Effector memory CD8-positive, alpha-beta T cell (primary cell): ENCODE results near the gene LRCH2.

Experiments
- ATAC-seq: fragments of 150-1000 bp; cut with Tn5 transposase; replicated peaks from 2 replicates; pipeline ENCODE4 v1.10.0; 2021; ENCODE audit warnings: mild to moderate bottlenecking, moderate library complexity
- DNase-seq, 3 experiments: peaks; one replicate each; pipeline ENCODE4 v3.0.0; 2021
- H3K27ac Mint-ChIP-seq, 2 donors: one replicate each; pipeline ENCODE4 v1.8.0; 2022; ENCODE audit warnings: mild to moderate bottlenecking in 2 of 2, mixed read lengths in 2 of 2, moderate library complexity in 2 of 2
- H3K27me3 Mint-ChIP-seq, 2 donors: one replicate each; pipeline ENCODE4 v1.8.0; 2022; ENCODE audit warnings: mixed read lengths in 2 of 2
- H3K36me3 Mint-ChIP-seq: one replicate; pipeline ENCODE4 v1.8.0; 2022; ENCODE audit warnings: mild to moderate bottlenecking, moderate library complexity, mixed read lengths; ENCODE audit not compliant: insufficient read depth
- H3K4me1 Mint-ChIP-seq, 2 donors: one replicate each; pipeline ENCODE4 v1.8.0; 2022; ENCODE audit warnings: low read depth in 2 of 2, mixed read lengths in 2 of 2
- H3K4me3 Mint-ChIP-seq, 2 donors: one replicate each; pipeline ENCODE4 v1.8.0; 2022; ENCODE audit warnings: mild to moderate bottlenecking in 2 of 2, mixed read lengths in 2 of 2, moderate library complexity in 2 of 2
- H3K9me3 Mint-ChIP-seq, 2 donors: one replicate each; pipeline ENCODE4 v1.8.0; 2022; ENCODE audit warnings: mixed read lengths in 2 of 2
- total RNA-seq, 9 experiments: gene quantifications; one replicate each; lab custom pipeline; 2026; lab: John Stamatoyannopoulos, UW

LRCH2 gene, protein sequence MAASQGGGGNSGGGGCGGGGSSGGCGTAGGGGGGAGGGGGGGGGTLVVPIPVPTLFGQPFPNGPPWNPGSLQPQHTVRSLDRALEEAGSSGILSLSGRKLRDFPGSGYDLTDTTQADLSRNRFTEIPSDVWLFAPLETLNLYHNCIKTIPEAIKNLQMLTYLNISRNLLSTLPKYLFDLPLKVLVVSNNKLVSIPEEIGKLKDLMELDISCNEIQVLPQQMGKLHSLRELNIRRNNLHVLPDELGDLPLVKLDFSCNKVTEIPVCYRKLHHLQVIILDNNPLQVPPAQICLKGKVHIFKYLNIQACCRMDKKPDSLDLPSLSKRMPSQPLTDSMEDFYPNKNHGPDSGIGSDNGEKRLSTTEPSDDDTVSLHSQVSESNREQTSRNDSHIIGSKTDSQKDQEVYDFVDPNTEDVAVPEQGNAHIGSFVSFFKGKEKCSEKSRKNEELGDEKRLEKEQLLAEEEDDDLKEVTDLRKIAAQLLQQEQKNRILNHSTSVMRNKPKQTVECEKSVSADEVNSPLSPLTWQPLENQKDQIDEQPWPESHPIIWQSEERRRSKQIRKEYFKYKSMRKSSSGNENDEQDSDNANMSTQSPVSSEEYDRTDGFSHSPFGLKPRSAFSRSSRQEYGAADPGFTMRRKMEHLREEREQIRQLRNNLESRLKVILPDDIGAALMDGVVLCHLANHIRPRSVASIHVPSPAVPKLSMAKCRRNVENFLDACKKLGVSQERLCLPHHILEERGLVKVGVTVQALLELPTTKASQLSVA
- 0 to 1.5 (median 0) reads per million in 9 experiments for total RNA-seq

DNA sequence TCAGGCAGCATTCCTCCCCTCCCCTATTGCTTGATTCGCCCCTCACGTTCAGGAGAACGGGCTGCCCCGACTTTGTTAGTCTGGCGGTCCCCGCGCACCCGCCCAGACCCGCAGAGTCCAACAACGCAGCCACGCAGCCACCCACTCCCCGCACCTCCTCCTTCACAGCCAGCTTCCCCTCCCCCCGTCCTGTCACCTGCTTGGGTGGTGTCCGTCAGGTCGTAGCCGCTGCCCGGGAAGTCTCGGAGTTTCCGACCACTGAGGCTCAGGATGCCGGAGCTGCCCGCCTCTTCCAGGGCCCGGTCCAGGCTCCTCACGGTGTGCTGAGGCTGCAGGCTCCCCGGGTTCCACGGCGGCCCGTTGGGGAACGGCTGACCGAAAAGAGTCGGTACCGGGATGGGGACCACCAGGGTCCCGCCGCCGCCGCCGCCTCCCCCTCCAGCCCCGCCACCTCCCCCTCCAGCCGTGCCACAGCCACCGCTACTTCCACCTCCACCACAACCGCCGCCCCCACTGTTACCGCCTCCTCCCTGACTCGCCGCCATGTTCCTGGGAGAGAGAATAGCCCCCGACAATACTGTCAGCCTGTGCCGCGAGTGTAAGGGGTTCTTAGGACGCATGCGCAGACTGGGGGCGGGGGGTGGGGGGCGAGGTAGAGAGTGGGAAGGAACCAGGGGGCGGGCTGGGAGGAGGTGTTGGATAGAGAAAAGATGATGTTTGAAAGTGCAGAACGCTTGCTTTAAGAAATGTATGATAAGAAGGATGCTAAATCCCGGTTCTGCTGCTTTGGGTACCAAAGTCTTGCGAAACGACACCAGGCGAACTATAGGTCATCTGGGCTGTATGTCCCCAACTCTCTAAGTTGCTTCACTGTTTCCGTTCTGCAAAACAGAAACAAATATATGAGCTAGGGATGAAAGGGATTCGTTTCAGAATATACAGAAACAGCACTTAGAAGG, at the start of gene LRCH2:
TSS of gene LRCH2 (minus strand) at position 600 of the 959 bp plus-strand sequence. CDS start at position 545, 55 bp downstream.
- Mint-ChIP-seq H3K9me3 (no peaks in the 10 kb centered on the region), H3K4me1 (no peaks in the 10 kb centered on the region), H3K4me3 (no peak within 1 kb of the TSS), H3K27ac (no peak within 1 kb of the TSS), H3K27me3 (no peaks in the 10 kb centered on the region), H3K36me3 (no peaks in the 10 kb centered on the region)
- ATAC-seq (no peak), DNase-seq (no peak)

DNA sequence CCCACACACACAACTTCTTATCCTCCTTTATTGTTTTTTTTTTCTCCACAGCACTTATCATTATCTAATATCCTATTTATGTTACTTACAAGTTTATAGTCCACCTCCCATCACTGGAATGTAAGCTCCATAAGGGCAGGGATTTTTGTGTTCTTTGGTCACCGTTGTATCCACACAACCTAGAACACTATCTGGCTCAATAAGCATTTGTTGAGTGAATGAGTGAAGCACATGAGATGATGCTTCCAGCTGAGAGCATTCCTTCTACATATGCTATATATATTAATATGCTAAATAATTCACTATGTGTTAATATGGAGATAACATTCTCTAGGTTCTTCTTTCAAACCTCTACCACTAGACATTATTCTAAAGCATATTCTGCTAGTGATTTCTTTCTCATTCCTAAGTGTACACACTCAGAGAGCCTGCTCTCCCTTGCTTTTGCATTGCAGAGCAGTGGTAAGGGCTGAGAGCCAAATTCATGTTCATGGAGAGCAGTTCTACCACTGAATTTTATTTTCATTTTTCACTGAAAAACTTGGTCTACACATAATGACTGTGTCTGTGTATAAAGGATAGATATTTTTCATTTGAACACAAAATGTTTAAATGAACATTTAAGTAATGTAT, 35.3 kb upstream of the LRCH2 start:
- Mint-ChIP-seq H3K27me3 (no peaks in the 10 kb centered on the region), H3K4me3 (no peak overlapping the region), H3K36me3 (no peaks in the 10 kb centered on the region), H3K9me3 (no peaks in the 10 kb centered on the region), H3K4me1 (no peaks in the 10 kb centered on the region), H3K27ac (no peak overlapping the region)
- no peak for ATAC-seq
- DNase-seq = no peak

DNA sequence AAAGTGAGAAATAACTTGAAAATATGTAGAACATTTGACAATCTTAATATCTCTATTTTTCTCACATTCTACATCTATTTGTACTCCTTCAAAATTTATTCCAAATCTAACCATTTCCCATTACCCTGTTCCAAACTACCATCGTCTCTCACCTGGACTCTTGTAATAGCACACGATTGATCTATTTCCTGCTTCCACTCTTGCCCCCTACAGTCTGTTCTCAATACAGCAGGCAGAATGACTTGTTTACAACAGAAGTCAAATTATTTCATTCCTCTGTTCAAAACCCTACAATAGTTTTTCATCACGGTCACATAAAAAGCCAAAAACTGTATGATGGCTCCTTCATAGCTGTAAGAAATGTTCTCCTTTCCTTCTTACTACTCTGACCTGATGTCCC, 34.5 kb upstream of the LRCH2 start:
- Mint-ChIP-seq H3K27ac (no peak overlapping the region), H3K4me3 (no peak overlapping the region), H3K4me1 (no peaks in the 10 kb centered on the region), H3K9me3 (no peaks in the 10 kb centered on the region), H3K36me3 (no peaks in the 10 kb centered on the region), H3K27me3 (no peaks in the 10 kb centered on the region)
- no peak for ATAC-seq
- DNase-seq = no peak

DNA sequence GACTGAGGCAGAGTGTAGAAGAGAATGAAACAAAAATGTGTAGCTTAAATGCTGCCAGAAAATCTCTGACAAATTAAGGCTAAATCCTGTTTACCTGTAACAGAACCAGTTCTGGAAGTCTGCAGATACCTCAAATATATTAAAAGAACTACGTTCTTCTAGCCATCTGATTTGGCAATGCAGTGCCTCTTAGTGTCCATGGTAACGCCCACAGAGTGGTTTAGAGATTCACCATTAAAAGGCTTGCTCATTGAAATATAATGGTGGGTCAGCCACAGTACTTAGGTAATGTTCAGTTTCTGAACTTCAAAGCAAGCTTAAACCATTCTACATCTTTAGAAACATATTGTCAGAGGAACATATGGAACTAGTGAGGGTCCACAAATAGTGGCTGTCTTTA, 32.4 kb upstream of the LRCH2 start:
- peaks cover 3 to 8% of the 10 kb centered on the region in 2 donors for H3K9me3 Mint-ChIP-seq
- no peak overlapping the region for H3K4me3 Mint-ChIP-seq
- H3K27ac Mint-ChIP-seq = no peak overlapping the region
- no peak for DNase-seq
- H3K36me3 Mint-ChIP-seq = no peaks in the 10 kb centered on the region
- no peak for ATAC-seq
- no peaks in the 10 kb centered on the region for H3K4me1 Mint-ChIP-seq
- no peaks in the 10 kb centered on the region for H3K27me3 Mint-ChIP-seq

DNA sequence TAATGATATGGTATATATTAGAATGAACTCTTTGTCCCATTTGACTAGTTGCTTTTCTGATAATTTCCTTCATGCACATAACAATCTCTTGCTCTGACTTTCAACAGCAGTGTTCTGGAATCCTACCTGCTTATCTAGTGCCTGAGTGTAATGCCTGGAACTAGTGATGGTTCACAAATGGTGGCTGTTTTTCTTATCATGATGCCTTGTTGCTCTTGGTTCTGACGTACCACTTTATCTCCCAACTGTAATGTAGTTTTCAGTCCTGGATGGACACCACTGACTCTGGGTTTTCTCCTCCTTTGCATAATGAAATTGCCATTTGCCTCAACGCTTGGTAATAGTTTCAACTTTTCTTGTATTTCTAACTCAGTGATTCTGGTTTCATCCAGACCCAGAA, 30.1 kb upstream of the LRCH2 start:
- H3K36me3 Mint-ChIP-seq = no peaks in the 10 kb centered on the region
- no peaks in the 10 kb centered on the region for H3K4me1 Mint-ChIP-seq
- peaks cover 3 to 9% of the 10 kb centered on the region in 2 donors for H3K9me3 Mint-ChIP-seq
- DNase-seq (no peak), ATAC-seq (no peak)
- no peak overlapping the region for H3K4me3 Mint-ChIP-seq
- H3K27me3 Mint-ChIP-seq = no peaks in the 10 kb centered on the region
- no peak overlapping the region for H3K27ac Mint-ChIP-seq

DNA sequence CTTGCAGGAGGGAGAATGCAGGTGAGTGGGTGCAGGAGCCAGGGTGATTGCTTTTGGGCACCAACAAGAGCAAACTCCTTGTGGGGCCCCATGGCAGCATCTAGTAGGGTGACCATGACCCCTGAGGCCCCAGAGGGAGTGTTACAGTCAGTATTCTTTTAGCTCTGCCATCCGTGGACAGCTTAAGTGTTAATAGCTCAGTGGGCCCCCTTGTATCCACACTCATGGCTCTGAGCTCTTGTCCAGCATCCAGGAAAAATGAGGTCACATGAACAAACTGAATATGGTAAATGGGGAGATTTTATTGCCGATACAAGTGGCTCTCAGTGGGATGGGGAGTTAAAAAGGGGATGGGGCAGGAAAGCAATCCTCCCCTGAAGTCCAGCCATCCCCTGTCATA, 27.3 kb upstream of the LRCH2 start:
- H3K27ac Mint-ChIP-seq = no peak overlapping the region
- DNase-seq (no peak), ATAC-seq (no peak)
- peaks cover 5 to 18% of the 10 kb centered on the region in 2 donors for H3K9me3 Mint-ChIP-seq
- H3K4me3 Mint-ChIP-seq = no peak overlapping the region
- H3K27me3 Mint-ChIP-seq = no peaks in the 10 kb centered on the region
- H3K4me1 Mint-ChIP-seq = no peaks in the 10 kb centered on the region
- peaks cover 2% of the 10 kb centered on the region for H3K36me3 Mint-ChIP-seq

DNA sequence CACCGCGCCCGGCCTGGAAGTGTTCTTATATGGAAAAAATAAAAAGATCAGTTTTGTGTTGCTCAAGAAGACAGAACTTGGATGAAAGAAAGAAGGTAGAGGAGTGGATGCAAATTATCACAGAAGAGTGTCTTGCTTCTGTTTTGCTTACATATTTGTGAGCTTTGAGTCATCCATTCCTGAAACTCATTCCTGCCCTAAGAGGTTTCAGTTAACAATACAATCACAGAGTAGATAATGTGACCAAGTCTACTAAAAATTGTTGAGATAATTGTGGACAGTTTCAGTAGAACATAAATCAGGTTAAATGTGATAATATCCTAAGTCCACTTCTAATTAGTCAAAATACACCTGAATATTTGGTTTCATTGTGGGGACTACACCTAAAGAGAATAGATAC, 26.4 kb upstream of the LRCH2 start:
- ATAC-seq = no peak
- DNase-seq = no peak
- H3K4me3 Mint-ChIP-seq = no peak overlapping the region

DNA sequence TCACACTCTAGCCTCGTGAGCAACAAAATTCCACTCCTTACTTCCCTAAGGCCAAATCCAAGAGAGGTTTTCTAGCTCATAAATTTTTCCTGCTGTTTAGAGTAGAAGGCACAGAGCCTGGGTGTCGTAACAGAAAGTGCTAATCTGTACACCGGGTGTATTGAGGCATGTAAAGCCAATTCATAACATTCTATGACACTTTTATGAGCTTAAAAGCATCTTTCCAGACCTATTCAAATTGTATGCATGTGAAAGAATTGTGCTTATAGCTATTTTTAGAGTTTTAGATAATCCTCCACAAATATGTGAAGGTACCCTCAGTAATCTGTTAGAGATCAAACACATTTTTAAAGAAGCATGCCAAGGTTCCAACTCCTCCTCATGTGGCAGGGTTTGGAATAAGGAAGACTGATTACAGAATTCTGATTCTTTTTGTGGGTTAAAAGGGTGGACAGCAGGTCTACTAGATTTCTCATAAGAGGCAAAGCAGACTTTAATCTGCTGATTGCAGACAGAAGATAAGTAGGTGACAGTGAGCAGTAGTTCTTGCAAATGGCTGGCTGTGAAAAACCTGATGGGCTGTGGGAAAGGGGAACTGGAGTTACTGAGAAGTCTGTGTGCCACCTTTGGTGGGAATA, 25.5 kb upstream of the LRCH2 start:
- no peak for DNase-seq
- Mint-ChIP-seq H3K27ac (no peak overlapping the region), H3K4me1 (no peaks in the 10 kb centered on the region), H3K4me3 (no peak overlapping the region), H3K27me3 (no peaks in the 10 kb centered on the region), H3K9me3 (peaks cover 7 to 18% of the 10 kb centered on the region in 2 donors), H3K36me3 (peaks cover 2% of the 10 kb centered on the region)
- ATAC-seq = no peak

More for the DNA sequence above, 26.4 kb upstream of the LRCH2 start:
- Mint-ChIP-seq H3K9me3 (peaks cover 5 to 18% of the 10 kb centered on the region in 2 donors), H3K36me3 (peaks cover 2% of the 10 kb centered on the region), H3K27ac (no peak overlapping the region), H3K27me3 (no peaks in the 10 kb centered on the region), H3K4me1 (no peaks in the 10 kb centered on the region)

DNA sequence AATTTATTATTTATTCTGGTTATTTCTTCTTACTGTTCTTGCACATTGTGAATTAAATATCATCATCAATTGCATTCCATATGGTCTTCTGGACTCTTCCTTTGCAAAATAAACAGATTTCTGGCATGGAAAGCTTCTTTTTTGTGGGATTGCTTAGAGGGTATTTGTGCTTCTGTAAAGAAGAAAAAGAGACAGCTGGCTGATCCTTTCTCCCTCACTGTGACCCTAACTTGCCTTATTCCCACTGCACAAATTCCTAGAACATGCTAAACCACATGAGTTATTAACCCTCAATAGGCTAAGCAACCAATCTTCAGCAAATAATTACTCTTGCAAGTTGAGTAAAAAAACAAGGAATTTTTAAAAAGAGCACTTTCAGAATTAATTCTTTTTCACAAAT, 23.8 kb upstream of the LRCH2 start:
- Mint-ChIP-seq H3K4me1 (no peaks in the 10 kb centered on the region), H3K36me3 (peaks cover 2% of the 10 kb centered on the region), H3K27me3 (no peaks in the 10 kb centered on the region), H3K4me3 (no peak overlapping the region), H3K27ac (no peak overlapping the region), H3K9me3 (peaks cover 7 to 16% of the 10 kb centered on the region in 2 donors)
- DNase-seq (no peak), ATAC-seq (no peak)

DNA sequence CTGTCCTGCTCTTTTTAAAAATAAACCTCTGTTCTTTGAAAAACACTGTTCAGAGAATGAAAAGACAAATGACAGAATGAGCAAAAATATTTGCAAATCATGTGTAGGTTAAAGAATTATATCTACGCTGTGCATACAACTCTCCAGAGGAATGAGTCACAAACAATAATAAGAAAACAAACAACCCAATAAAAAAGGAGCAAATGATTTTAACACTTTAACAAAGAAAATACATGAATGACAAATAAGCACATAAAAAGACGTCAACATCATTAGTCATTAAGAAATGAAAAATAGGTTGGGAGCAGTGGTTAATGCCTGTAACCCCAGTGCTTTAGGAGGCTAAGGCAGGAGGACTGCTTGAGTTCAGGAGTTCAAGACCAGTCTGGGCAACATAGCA, 21.1 kb upstream of the LRCH2 start:
- no peak overlapping the region for H3K4me3 Mint-ChIP-seq
- no peaks in the 10 kb centered on the region for H3K4me1 Mint-ChIP-seq
- no peak overlapping the region for H3K27ac Mint-ChIP-seq
- peaks cover 2% of the 10 kb centered on the region for H3K36me3 Mint-ChIP-seq
- no peak for DNase-seq
- no peak for ATAC-seq
- H3K27me3 Mint-ChIP-seq = no peaks in the 10 kb centered on the region
- H3K9me3 Mint-ChIP-seq = peaks cover 4 to 10% of the 10 kb centered on the region in 2 donors

DNA sequence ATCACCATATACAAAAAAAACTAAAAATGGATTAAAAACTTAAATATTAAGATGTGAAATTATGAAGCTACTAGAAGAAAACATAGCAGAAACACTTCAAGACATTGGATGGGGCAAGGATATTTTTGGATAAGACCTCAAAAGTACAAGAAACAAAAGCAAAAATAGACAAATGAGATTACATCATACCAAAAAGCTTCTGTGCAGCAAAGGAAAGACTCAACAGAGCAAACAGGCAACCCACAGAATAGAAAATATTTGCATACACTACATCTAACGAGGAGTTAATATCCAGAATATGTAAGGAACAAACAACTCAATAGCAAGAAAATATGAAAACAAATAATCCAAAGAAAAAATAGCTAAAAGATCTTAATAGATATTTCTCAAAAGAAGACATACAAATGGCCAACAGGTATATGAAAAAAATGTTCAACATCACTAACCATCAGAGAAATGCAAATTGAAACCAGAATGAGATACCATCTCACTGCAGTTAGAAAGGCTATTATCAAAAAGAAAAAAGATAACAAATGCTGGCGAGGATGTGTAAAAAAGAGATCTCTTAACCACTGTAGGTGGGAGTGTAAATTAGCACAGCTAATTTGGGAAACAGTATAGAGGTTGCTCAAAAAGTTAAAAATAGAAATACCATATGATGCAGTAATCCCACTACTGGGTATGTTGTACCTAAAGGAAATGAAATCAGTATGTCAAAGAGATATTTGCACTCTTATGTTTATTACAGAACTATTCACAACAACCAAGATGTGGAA, 17.8 kb upstream of the LRCH2 start:
- Mint-ChIP-seq H3K27me3 (no peaks in the 10 kb centered on the region), H3K4me3 (no peak overlapping the region), H3K9me3 (peaks cover 0 to 2% of the 10 kb centered on the region in 2 donors), H3K36me3 (no peaks in the 10 kb centered on the region), H3K27ac (no peak overlapping the region), H3K4me1 (no peaks in the 10 kb centered on the region)
- ATAC-seq (no peak), DNase-seq (no peak)

DNA sequence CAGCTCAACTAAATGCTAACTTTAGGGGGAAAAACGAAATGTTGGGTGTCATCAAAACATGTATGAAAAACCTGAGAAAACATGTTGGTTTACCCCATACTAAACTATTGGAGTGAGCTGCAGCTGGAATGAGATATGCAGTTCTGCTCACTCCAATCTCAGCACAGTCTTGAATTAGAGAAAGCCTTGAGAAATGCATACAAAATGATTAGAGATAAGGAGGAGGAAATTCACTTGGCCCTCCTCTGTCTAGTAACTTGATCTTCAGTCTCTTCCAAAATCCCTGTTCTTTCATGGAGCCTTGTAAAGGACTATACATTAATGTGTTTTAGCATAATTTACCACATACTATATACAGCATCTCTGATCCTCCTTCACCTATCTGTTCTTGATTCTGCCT, 3.2 kb upstream of the LRCH2 start:
- Mint-ChIP-seq H3K27ac (no peak overlapping the region), H3K27me3 (no peaks in the 10 kb centered on the region), H3K36me3 (no peaks in the 10 kb centered on the region), H3K4me3 (no peak overlapping the region), H3K9me3 (no peaks in the 10 kb centered on the region), H3K4me1 (no peaks in the 10 kb centered on the region)
- ATAC-seq = no peak
- no peak for DNase-seq
